Stomach (tissue), 9 donors: ENCODE measurements around the gene CSTF1. TPM values are rescaled to one million over a fixed set of nuclear protein-coding genes. Genes with fewer than 3 reads are reported as not detected.

Experiments
- DNase-seq, 2 donors: peaks; one replicate each; pipeline versions ENCODE4 v3.0.0 to v3.0.0-alpha.2; 2013 to 2019
- H3K27ac ChIP-seq, 5 donors: fragments of 200-600 bp in 4 of 5; sonication (generic) in 4 of 5; one replicate each; pipeline ENCODE4 v1.5.1; 2013 to 2019; ENCODE audit warnings: mild to moderate bottlenecking in 1 of 5, moderate library complexity in 1 of 5
- H3K27me3 ChIP-seq, 3 donors: fragments of 200-600 bp; sonication (generic); one replicate each; pipeline ENCODE4 v1.5.1; 2017 to 2019; ENCODE audit warnings: mixed run types in 1 of 3
- H3K36me3 ChIP-seq, 4 donors: fragments of 200-600 bp; sonication (generic); 1 replicate in 3 of 4; 2 replicates in 1 of 4; pipeline ENCODE4 v1.5.1; 2016 to 2019
- H3K4me1 ChIP-seq, 4 donors: fragments of 200-600 bp; sonication (generic); one replicate each; pipeline ENCODE4 v1.5.1; 2016 to 2019
- H3K4me3 ChIP-seq, 4 donors: fragments of 200-600 bp; sonication (generic) in 3 of 4; one replicate each; pipeline ENCODE4 v1.5.1; 2016 to 2019; ENCODE audit warnings: mild to moderate bottlenecking in 1 of 4
- H3K9me3 ChIP-seq, 4 donors: fragments of 200-600 bp; sonication (generic); one replicate each; pipeline ENCODE4 v1.5.1; 2016 to 2019
- EP300 ChIP-seq: sonication (generic); formaldehyde crosslinking; IDR thresholded peaks from one replicate; pipeline ENCODE4 v1.6.1; 2017; ENCODE audit warnings: antibody characterized with exemption
- POLR2A ChIP-seq, 4 donors: fragments of 450-650 bp; IDR thresholded peaks; one replicate each; pipeline ENCODE4 v1.6.1; 2016; ENCODE audit warnings: antibody characterized with exemption in 4 of 4, control low read depth in 2 of 4, mild to moderate bottlenecking in 1 of 4, moderate library complexity in 1 of 4
- POLR2AphosphoS5 ChIP-seq, 3 donors: sonication (generic); formaldehyde crosslinking; IDR thresholded peaks; one replicate each; pipeline ENCODE4 v1.6.1; 2016; ENCODE audit warnings: antibody characterized with exemption in 3 of 3
- WGBS, 5 donors: extraction: QIAGEN DNeasy Blood & Tissue Kit in 3 of 5; methylation state at CpG; one replicate each; pipeline versions ENCODE4 v1.1.5 to v1.1.7; 2013 to 2018; 5-methylcytosine and 5-hydroxymethylcytosine counted together
- intact Hi-C: fragments of 100-400 bp; cut with DNase I; formaldehyde crosslinking; loops from one replicate; pipeline ENCODE4 v1.15.1; 2023; ENCODE audit warnings: low total_unique reads
- polyA plus RNA-seq, 3 donors: library from polyadenylated mRNA; stranded (reverse); fragments of 200-250 nt; gene quantifications; one replicate each; pipeline ENCODE4 v1.2.3, GENCODE V29; 2013
- total RNA-seq, 5 donors: library from RNA; depleted of rRNA; stranded (reverse); fragments of >200 nt; gene quantifications; one replicate each; pipeline versions ENCODE4 v1.1.0 to v1.2.3, GENCODE V29; 2014 to 2016
- TF ChIP-seq, protein P1 (sequence below), 7 experiments: fragments of 450-650 bp in 4 of 7; fragments of 200-600 bp in 3 of 7; sonication (generic) in 3 of 7; IDR thresholded peaks; one replicate each; pipeline ENCODE4 v1.5.1; 2016 to 2019; ENCODE audit warnings: antibody characterized with exemption in 7 of 7, control low read depth in 2 of 7, mild to moderate bottlenecking in 1 of 7
- donor health status: healthy with polysubstance abuse.
- donor health status: Bipolar disorder and iron deficiency.
- donor health status: healthy.

Gene CSTF1
- total and polyA plus RNA-seq, 8 donors: 7.1 to 86.2 (median 17.1) TPM

DNA sequence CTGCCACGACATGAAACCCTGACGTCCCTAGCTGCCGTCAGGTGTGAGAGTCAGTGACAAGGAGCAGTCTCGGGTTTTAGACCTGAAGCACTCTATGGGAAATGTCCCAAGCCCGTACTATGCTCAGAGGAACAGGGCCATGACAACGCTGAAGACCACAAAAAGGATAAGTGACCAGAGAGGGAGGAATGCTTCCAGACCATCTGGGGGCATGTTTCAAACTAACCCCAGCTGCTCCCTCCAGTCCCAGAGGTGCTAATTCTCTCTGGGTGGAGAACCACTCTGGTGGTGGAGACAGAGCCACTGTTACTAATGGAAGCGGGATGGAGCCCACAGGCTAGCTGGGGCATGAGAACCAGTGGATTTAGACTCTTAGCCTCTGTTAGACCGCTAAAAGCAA is 9.1 kb upstream of the CSTF1 start:
- intact Hi-C loops: no loop called here
- Histone ChIP-seq H3K4me1 (peaks cover 0 to 10% (median 5%) of the 10 kb centered on the region in 4 donors), H3K27ac (no peak overlapping the region), H3K36me3 (peaks cover 0 to 58% (median 8%) of the 10 kb centered on the region in 4 donors), H3K9me3 (no peaks in the 10 kb centered on the region), H3K4me3 (no peak overlapping the region), H3K27me3 (no peaks in the 10 kb centered on the region)
- WGBS, 5 donors: 88 to 93% (median 91%) methylated on average over 8 of the region's 8 CpGs
- TF ChIP-seq POLR2A (IDR thresholded peaks at IDR 0.05) (no peak), POLR2AphosphoS5 (IDR thresholded peaks at IDR 0.05) (no peak), EP300 (no peak)
- TF ChIP-seq, protein P1, sequence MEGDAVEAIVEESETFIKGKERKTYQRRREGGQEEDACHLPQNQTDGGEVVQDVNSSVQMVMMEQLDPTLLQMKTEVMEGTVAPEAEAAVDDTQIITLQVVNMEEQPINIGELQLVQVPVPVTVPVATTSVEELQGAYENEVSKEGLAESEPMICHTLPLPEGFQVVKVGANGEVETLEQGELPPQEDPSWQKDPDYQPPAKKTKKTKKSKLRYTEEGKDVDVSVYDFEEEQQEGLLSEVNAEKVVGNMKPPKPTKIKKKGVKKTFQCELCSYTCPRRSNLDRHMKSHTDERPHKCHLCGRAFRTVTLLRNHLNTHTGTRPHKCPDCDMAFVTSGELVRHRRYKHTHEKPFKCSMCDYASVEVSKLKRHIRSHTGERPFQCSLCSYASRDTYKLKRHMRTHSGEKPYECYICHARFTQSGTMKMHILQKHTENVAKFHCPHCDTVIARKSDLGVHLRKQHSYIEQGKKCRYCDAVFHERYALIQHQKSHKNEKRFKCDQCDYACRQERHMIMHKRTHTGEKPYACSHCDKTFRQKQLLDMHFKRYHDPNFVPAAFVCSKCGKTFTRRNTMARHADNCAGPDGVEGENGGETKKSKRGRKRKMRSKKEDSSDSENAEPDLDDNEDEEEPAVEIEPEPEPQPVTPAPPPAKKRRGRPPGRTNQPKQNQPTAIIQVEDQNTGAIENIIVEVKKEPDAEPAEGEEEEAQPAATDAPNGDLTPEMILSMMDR (IDR thresholded peaks at IDR 0.05): no peak
- DNase-seq: no peak

DNA sequence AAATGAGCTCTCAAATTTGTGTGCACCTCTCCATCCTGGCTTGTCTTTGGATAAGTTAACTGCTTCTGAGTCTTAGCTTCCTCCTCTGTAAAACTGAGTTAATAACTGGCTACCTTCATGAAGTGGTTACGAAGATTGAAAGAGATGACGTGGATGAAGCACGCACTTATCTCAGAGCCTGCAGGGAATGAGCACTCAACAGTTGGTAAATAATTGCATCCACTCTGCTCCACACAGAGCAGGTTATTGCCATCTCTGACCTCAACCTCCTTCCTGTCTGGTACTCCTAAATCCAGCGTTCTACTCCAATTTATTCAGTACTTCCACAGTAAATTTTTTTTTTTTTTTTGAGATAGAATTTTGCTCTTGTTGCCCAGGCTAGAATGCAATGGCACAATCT is 7.3 kb upstream of the CSTF1 start:
- 89 to 97% (median 96%) methylated on average over 4 of the region's 4 CpGs for WGBS, 5 donors
- Histone ChIP-seq H3K36me3 (peaks cover 0 to 60% (median 8%) of the 10 kb centered on the region in 4 donors), H3K27ac (no peak overlapping the region), H3K4me3 (no peak overlapping the region), H3K9me3 (no peaks in the 10 kb centered on the region), H3K4me1 (peaks cover 0 to 13% (median 2%) of the 10 kb centered on the region in 4 donors), H3K27me3 (no peaks in the 10 kb centered on the region)
- intact Hi-C loops: no loop called here
- TF ChIP-seq POLR2AphosphoS5 (IDR thresholded peaks at IDR 0.05) (no peak), EP300 (no peak), POLR2A (IDR thresholded peaks at IDR 0.05) (no peak)
- TF ChIP-seq, protein P1 (IDR thresholded peaks at IDR 0.05): no peak
- DNase-seq: no peak

DNA sequence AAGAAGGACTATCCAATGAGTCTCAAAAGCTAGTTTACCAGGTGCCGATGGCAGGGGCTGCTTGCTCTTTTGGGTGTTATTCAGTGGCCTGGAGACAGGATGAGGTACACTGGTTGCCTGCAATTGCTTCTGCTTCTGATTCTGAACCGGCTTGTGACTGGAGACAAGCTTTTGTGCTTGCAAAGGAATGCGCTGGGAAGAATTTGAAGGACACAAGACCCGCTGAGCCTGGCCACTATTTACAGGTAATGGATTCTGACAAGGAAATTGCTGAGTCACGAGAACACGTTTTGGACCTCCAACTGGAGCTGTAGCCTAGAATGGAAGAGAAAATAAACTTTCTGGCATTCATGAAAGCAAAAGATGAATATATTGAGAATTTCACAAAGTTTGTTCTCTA is 6.2 kb upstream of the CSTF1 start:
- 94 to 97% (median 96%) methylated on average over 6 of the region's 6 CpGs for WGBS, 5 donors
- no peaks in the 10 kb centered on the region for H3K9me3 ChIP-seq
- DNase-seq: no peak
- H3K27ac ChIP-seq: no peak overlapping the region
- peaks cover 5 to 14% (median 8%) of the 10 kb centered on the region in 4 donors for H3K4me1 ChIP-seq
- TF ChIP-seq EP300 (no peak), POLR2AphosphoS5 (IDR thresholded peaks at IDR 0.05) (no peak), POLR2A (IDR thresholded peaks at IDR 0.05) (no peak)
- TF ChIP-seq, protein P1 (IDR thresholded peaks at IDR 0.05): no peak
- no peaks in the 10 kb centered on the region for H3K27me3 ChIP-seq
- peaks cover 0 to 60% (median 8%) of the 10 kb centered on the region in 4 donors for H3K36me3 ChIP-seq
- intact Hi-C loops: no loop called here
- no peak overlapping the region for H3K4me3 ChIP-seq

DNA sequence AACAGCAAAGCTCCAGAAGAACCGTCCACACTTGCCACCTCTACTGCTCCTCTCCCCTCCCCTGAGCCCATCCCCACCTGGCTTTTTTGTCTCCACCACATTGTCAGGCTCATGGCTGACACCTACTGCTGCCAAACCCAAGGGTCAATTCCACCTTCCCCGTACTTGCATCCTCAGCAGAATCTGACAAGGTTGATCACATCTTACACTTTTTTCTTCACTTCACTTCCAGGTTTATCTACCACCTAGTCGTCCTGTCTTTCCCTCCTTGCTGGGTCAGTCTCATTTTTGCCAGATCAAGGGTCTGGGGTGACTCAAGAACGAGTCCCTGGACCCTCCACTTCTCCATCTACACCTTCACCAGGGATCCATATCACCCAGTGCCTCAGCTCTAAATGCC is 3.6 kb upstream of the CSTF1 start:
- Histone ChIP-seq H3K36me3 (peaks cover 0 to 43% (median 8%) of the 10 kb centered on the region in 4 donors), H3K27ac (no peak overlapping the region), H3K9me3 (no peaks in the 10 kb centered on the region), H3K27me3 (no peaks in the 10 kb centered on the region), H3K4me1 (peaks cover 18 to 28% (median 24%) of the 10 kb centered on the region in 4 donors), H3K4me3 (no peak overlapping the region)
- 77 to 99% (median 90%) methylated on average over 4 of the region's 4 CpGs for WGBS, 5 donors
- DNase-seq: no peak
- TF ChIP-seq EP300 (no peak), POLR2A (IDR thresholded peaks at IDR 0.05) (no peak), POLR2AphosphoS5 (IDR thresholded peaks at IDR 0.05) (no peak)
- TF ChIP-seq, protein P1 (IDR thresholded peaks at IDR 0.05): no peak
- intact Hi-C loops: no loop called here
